ENCODE data around the gene S100A2. TPM values are rescaled to one million over a fixed set of nuclear protein-coding genes. Genes with fewer than 3 reads are reported as not detected.
"Not testable (repeated sequence)": the region's sequence is repeated elsewhere in the genome, so short reads cannot be mapped to it uniquely, and the experiment has no call there.

S100A2 gene
- total RNA-seq, 1 donor from 2014 or later: 0.51 TPM

DNA sequence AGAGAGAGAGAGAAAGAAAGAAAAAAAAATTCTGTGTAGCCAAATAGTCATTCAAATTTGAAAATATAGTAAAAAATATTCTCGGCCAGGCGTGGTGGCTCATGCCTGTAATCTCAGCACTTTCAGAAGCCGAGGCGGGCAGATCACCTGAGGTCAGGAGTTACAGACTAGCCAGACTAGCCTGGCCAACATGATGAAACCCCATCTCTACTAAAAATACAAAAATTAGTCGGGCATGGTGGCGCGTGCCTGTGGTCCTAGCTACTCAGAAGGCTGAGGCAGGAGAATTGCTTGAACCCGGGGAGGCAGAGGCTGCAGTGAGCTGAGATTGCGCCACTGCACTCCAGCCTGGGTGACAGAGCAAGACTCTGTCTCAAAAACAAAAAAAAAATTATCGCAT, 22.4 kb upstream of the S100A2 start:
- DNase-seq: not testable (repeated sequence)

DNA sequence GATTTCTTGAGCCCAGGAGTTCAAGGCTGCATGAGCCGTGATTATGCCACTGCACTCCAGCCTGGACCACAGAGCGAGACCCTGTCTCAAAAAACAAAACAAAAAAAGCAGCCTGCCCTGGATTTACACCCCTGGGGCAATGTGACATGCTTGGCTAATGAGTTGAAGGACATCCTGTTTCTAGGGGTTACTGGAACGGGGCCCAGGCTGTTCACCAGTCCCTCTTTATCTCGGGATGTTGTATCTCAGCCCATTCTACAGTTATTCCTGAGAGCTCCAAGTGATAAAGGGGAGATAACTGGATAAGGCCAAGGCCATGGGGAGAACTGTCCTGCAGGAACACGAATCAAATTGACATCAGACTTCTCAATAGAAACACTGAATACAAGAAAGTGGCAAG, 21.7 kb upstream of the S100A2 start:
- DNase-seq: peak; percentile 17

DNA sequence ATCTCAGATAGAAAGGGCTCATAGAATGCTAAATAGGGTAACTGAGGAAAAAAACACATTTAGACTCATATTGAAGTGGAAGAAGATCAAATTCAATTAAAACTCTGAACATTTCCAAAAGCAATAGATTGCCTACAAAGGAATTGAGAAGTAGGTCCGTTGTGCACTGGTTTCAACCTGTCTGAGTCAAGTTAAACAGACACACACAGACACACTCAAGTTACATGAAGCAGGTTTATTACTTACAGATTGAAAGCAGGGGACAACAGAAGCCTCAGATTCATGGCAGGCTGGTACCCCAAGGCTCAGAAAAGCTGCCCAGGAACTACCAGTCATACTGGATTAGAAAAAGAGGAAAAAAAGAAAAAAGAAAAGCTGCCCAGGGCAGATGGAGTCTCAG, 20.7 kb upstream of the S100A2 start:
- no peak for DNase-seq

DNA sequence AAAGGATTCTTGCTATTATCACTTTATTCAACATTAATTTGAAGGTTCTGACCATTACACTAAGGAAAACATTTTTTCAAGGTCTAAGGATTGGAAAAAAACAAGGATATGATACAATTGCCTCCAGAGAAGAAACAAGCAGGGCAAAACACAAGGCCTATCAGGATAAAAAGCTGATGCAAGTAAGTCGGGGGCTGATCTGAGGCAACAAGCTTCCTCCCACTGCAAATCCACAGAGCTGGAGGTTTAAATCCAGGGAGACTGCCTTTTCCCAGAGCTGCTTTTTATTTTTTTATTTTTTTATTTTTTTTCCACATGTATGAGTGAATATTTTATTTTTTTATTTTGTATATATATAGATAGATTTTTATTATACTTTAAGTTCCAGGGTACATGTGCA, 19.4 kb upstream of the S100A2 start:
- DNase-seq: no peak

DNA sequence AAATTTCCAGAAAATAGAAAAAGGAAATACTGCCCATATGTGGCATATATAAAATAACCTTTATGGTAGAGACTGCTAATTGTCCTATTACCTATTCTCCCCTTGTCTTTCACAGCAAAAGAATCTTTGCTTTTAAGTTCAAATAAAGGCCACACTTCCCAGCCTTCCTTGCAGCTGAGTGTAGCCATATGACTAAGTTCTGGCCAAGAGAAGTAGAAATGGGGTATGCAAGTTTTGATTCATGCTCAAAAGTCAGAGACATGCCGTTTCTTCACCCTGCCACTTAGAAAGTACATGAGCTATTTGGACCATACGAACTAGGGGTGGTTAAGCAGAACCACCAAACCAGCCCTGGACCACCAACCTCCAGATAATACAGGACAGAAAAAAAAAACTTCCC, 18.3 kb upstream of the S100A2 start:
- DNase-seq: no peak

DNA sequence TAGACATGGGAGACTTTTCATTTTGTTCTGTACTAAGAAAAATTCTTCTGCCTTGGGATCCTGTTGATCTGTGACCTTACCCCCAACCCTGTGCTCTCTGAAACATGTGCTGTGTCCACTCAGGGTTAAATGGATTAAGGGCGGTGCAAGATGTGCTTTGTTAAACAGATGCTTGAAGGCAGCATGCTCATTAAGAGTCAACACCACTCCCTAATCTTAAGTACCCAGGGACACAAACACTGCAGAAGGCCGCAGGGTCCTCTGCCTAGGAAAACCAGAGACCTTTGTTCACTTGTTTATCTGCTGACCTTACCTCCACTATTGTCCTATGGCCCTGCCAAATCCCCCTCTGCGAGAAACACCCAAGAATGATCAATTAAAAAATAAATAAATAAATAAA, 17.9 kb upstream of the S100A2 start:
- DNase-seq: not testable (repeated sequence)

DNA sequence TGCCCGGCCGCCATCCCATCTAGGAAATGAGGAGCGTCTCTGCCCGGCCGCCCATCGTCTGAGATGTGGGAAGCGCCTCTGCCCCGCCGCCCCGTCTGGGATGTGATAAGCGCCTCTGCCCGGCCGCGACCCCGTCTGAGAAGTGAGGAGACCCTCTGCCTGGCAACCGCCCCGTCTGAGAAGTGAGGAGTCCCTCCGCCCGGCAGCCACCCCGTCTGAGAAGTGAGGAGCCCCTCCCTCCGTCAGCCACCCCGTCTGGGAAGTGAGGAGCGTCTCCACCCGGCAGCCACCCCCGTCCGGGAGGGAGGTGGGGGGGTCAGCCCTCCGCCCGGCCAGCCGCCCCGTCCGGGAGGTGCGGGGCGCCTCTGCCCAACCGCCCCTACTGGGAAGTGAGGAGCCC, 17.2 kb upstream of the S100A2 start:
- not testable (repeated sequence) for DNase-seq

DNA sequence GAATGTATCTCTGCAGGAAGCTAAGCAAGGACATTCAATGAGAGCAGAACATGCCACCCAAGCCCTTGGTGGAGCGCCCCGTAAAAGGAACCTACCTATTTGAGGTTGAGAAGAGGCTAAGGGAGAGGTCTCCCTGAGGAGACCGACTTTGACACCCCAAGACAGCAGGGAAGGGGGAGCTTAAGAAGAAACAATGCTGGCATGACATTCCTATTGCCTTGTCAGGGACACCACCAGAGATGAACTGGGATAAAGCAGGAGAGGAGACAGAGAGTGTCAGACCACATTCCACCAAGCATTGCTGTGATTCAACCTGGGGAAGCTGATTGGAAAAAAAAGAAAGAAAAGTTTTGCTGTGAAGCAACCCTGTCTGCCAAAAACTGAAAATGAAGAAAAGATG, 13.3 kb upstream of the S100A2 start:
- DNase-seq: no peak

DNA sequence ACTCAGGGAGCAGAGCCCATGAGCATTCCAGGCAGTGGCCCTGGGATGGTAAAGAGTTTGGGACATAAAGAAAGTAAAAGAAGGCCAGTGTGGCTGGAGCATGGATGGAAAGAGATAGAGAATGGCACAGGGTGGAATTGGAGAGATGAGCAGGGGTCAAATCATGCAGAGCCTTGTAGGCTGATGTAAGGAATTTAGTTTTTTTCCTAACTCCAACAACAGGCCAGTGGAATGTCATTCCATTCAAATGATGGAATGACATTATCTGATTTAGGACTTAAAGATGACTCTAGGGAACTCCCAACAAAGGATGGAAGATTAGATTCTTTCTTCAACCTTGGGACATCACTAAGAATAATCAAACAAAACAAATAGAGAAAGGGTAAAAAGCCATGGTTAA, 12.8 kb upstream of the S100A2 start:
- no peak for DNase-seq

DNA sequence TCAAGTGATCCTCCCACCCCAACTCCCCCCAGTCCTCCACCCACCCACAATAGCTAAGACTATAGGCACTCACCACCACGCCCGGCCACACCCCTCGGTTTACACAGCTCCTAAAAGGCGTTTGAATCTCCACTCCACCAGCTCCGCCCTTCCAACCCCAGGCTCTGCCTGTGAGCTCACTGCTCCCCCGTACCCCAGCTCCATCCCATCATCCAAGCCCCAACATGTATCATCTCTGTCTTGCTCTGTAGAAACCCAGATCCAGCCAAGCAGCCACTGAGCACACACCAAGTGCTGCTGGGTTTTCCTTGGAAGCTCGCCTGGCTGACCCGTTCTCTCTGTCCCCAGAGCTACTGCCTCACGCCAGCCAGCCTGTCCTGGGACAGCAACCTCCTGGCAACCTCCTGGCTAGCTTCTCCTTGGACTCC, 12.0 kb upstream of the S100A2 start:
- no peak for DNase-seq

DNA sequence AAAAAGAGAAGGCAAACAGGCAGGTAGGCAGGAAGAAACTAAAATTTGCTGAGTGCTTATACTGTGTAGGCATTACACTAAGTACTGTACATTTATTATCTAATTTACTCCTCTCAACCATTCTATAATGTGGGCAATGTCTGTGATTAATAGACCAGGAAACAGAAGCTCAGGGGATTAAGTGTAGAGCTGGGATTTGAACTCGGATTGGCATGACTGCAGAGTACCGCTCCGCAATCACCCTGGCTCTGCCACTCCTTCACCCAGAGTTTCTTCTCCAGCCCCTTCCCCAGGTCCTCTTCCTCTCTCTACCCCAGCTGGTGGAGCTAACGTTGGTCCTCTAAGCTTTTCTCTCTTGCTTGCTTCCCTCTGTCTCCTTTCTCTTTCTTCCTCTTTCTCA, 11.5 kb upstream of the S100A2 start:
- no peak for DNase-seq

DNA sequence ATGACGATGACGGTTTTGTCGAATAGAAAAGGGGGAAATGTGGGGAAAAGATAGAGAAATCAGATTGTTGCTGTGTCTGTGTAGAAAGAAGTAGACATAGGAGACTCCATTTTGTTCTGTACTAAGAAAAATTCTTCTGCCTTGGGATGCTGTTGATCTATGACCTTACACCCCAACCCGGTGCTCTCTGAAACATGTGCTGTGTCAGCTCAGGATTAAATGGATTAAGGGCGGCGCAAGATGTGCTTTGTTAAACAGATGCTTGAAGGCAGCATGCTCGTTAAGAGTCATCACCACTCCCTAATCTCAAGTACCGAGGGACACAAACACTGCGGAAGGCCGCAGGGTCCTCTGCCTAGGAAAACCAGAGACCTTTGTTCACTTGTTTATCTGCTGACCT, 9.9 kb upstream of the S100A2 start:
- not testable (repeated sequence) for DNase-seq

DNA sequence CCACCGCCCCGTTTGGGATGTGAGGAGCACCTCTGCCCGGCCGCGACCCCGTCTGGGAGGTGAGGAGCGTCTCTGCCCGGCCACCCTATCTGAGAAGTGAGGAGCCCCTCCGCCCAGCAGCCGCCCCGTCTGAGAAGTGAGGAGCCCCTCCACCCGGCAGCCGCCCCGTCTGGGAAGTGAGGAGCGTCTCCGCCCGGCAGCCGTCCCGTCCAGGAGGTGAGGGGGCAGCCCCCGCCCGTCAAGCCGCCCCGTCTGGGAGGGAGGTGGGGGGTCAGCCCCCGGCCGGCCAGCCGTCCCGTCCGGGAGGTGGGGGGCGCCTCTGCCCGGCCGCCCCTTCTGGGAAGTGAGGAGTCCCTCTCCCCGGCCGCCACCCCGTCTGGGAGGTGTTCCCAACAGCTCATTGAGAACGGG, 9.4 kb upstream of the S100A2 start:
- DNase-seq: not testable (repeated sequence)

DNA sequence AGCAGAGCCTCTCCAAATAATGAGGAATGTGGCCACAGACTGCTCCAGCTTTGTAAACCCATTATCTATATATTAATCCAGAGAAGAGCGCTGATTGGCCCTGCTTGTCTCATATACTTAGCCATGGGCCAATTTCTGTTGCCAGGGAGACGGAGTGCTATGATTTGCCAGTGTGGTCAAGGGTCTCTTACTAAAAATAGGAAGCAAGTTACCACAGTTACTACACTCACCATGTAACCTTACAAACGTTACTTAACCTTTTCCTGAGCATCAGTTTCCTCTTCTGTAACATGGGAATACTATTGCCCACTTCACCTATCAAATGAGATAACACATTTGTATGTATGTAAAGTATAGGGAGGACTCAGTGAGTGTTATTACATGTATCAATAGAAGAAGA, 7.7 kb upstream of the S100A2 start:
- DNase-seq: peak; percentile 23

DNA sequence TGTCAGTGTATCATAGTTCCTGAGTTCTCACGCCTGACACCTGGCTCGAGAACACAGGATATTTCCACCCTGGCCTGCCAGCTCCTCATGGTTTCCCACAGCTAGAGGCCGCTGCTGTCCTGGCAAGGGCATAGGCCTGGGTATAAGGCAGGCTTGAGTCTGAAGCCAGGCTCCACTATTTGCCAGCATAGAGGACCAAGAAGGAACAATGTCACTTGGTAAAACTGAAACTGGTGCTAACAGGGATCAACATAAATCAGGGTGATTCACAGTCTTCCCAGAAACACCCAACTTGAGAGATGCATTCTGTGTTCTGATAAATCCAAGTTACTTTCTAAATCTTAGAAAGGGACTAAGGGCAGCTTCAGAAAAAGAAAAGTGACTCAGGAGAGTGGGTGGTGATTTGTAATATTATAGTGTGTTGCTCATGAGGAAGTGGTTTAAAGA, 6.9 kb upstream of the S100A2 start:
- DNase-seq: peak; percentile 96

DNA sequence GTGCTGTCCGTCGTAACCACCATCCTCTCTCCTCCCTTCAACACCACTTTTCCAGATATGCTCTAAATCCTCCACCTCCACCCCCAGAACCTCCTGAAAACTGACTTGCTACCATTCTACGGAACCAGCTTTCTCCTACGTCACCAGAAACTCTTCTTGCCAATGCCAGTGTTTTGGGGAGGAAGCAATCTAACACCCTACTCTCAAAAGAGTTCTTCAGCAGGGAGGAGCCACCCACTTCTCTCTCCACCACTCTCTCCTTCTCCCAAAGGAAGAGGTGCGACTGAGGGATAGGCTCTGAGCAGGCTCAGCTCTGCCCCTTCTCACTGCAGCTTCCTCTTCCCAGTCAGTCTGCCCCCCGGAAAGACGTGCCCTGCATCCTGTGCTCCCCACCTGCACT, 6.1 kb upstream of the S100A2 start:
- DNase-seq: no peak

DNA sequence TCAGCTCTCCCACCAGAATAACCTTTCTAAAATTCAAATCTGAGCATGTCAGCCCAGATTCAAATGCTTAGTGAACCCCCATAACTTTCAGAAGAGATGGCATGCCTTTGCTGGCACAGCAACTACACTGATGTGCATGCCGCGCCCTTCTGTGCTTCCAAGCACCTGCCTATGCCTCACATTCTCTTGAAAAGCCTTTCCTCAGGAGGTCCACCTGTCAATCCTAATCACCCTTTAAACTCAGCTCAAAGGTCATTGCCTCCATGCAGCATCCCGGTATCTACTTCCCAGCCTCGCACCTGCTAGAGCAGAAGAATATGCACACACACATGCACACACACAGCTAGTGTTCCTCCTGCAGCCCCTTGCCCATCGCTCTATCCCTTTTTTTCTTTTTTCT, 5.2 kb upstream of the S100A2 start:
- DNase-seq: no peak

DNA sequence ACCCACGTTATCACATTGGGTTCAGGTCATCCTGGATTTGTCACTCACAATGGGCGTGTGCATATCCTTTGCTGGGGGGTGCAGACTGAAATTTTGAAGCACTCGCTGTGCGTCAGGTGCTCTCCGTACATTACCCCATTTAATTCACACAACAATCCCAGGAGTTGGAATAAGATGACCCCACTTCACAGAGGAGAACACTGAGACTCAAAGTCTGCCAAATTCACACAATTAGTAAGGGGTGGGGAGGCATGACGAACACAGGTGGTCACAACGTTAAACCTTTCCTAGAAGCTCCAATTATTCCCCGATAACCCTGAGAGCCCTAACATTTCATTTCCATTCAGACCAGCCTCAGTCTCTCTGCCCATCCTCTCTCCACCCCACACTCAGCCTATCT, 3.8 kb upstream of the S100A2 start:
- no peak for DNase-seq

DNA sequence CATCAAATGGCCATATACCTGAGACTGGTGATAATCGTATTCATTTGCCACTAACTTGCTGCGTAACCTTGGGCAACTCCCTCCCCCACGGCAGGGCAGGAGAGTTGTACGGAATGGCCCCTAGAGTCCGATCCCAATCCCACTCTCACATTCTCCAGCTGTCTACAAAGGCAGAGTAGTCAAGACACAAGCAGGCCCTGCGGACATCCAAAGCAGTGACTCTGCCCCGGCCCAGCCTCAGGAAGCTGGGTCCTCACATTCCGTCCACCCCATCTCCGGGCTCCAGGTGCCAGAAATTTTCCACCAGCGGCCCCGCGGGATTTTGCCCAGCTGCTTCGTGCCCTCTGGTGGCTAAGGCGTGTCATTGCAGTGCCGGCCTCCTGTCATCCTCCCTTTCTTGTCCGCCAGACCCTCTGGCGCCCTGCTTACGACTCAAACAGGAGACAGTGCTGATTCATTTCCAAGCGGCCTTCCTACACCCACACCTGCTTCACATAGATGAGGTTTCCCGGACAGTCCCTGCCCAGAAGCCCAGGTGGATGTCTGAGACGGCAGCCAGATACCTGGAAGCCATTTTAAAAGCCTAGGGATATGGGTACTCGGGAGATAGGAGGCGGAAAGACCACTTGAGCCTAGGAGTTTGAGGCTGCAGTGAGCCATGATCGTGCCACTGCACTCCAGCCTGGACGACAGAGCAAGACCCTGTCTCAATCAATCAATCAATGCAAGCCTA, 2.9 kb upstream of the S100A2 start:
- peak; percentile 94 for DNase-seq

DNA sequence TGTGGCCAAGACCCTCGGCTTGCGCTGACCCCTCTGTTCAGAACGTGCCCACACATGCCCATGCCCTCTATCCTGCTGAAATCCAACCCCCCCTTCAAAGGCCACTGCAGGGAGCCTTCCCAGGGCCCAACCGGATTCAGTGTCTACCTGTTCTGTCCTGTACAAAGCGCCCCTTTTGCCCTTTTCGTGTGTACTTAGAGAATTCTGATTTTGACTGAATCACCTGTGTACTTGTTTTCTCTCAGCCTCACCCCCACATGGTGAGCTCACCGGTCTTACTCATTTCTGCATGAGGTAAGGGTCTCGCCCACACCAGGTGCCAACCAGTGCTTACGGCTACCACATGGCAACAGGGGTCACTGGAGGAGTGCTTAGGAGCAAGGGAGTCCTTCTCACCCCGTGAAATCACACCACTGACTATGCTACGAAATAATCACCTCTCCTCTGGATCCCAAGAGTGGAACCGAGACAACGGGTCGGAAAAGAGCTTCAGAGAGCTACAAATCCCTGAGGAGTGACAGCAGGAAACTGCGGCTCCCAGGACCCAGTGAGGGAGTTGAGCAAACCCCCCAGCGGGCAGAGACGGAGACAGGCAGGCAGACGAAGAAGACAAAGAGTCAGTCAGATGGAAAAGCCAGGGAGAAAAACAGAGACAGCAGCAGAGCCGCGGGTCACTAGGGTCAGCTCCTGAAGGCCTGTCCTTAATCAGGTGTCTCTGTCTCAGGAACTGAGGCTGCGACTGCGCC, 2.1 kb upstream of the S100A2 start:
- peak; percentile 48 for DNase-seq

DNA sequence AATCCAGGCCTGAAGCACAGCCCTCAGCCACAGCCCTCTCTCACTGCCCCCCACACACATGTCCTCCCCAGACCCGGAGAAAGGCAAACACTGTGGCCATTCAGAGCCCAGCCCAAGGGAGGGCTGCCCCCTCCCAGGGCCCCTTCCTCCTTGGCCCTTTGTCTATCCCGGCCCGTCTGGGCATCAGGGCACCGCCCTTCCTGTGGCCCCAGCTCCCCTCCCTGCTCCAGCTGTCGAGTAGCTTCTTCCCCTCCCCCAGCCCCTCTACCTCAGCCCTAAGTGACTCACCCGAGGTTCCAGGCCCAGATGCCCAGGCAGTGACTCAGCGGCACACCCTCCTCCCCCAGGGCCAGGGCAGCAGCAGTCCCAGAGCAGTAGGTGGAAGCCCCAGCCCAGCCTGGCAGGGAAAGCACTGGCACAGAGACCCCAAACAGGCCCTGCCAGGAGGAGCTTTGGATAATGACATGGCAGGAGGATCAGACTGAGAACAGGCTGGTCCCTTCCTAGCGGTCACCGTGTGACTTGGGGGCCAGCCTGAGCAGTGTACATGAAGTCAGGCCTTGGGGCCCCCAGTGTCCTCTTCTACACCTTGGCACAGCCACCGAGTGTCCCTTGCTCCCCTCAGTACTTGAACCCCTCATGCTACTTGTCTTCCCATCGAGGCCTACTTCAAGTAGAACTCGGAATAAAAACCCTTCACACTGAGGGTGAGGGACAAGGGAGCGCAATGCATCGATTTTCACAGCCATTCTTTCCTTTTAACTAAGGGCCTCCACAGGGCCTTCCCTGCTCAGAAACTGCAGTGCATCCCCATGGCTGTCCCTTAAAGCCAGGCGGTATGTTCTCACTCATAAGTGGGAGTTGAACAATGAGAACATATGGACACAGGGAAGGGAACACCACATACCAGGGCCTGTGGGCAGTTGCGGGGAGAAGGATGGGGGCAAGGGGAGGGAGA, 1.0 kb upstream of the S100A2 start:
- peak; percentile 98 for DNase-seq

DNA sequence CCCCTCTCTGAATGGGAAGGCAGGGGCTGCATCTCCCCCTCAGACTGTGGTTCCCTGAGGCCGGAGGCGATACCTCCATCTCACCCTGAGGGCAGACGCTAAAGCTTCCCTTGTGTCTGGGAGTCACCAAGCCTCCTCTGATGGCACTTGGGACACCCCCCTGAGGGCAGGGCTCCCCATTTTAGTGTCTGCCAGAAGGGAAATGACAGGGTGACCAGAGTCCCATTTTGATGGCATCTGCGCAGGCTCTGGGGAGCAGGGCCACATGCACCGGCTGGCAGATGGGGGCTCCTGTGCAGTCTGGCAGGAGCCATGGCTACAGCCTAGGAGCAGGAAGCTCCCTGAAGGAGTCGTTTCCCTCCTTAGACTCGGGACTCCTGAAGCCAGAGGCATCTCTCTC, 1.7 kb downstream of the S100A2 start:
- DNase-seq: no peak

DNA sequence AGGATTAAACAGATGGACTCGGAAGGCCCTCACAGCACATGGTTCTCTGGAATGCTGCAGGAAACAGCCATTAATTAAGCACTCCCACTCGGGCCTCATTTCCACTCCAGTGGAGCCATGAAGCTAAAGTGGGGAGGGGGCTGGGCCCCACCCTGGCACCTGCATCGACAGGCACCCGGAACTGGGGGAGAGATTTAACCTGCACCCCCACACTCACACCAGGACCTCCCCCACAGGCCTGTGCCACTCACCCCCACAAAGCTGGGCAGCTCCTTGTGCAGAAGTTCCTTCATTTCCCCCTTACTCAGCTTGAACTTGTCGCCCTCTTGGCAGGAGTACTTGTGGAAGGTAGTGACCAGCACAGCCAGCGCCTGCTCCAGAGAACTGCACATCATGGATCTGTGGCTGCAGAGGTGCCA, 2.2 kb downstream of the S100A2 start:
- no peak for DNase-seq

Measured in dermis blood vessel endothelial cell (primary cell).